ENCODE measurements around the gene RPS15.

Gene RPS15

DNA sequence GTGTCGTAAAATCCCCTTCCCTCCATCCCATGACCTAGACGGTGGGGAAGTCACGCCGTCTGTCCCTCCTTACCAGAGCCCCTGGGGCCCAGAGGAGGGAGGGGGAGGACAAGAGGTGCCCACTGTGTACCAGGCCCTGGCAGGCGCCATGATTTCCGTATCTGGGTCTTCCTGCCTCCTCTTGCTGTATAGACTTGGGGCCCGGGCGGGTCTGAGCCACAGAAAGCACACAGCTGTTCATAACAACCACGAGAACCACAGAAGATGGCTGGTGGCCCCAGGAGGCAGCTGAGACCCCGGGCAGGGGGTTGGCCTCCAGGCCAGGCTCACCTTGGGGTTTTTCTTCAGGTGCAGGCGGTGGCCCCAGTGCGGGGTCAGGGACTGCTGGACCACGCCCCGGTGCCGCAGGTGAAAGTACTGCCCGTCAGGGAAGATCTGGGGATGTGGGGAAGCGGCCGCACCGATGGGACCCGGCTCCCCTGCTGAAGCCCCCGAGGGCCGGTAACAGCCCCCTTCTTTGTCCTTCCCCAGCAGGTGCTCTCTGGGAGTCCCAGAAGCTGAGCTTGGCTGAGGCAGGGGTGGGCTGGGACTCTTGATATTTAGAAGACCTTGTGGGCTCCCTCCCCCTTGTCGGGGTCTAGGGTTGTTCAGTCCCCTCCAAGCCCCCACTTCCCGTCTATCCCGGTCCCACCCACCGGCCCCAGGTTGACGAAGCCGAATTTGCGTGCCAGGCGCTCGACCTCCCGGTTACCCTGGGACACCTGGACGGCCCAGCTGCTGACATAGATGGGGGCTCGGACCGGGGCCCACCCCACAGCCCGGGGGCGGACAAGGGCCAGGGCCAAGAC, 51.5 kb downstream of the RPS15 start:
- no peak for DNase-seq

Measured in NCI-H2029 treated with DMSO at 0.1 percent for 48 hours (cell line).